GM12892 (cell line): ENCODE data around the gene CCT3.
"Not testable (repeated sequence)": the region's sequence is repeated elsewhere in the genome, so short reads cannot be mapped to it uniquely, and the experiment has no call there.

Source experiments
- DNase-seq: peaks from one replicate; pipeline ENCODE4 v3.0.0; 2011; ENCODE audit not compliant: insufficient read length
- FAIRE-seq: peaks from 2 replicates; lab custom pipeline; 2011; peaks lifted over from hg19 to GRCh38; lab: Jason Lieb, UNC
- POLR2A ChIP-seq: IDR thresholded peaks from 2 replicates; pipeline ENCODE4 v1.6.1; 2011; ENCODE audit warnings: low read depth, low read length, control low read depth
- POLR2AphosphoS5 ChIP-seq: IDR thresholded peaks from 2 replicates; pipeline ENCODE4 v1.6.1; 2011; ENCODE audit warnings: low read depth, low read length, control low read depth
- TAF1 ChIP-seq: IDR thresholded peaks from 2 replicates; pipeline ENCODE4 v1.6.1; 2011; ENCODE audit warnings: low read depth, mild to moderate bottlenecking, control low read depth, low read length, borderline replicate concordance

CCT3 gene

GRCh38 chr1:156378557-156378956 is 40.5 kb upstream of the CCT3 start:
- DNase-seq (no peak), FAIRE-seq (no peak)
- TF ChIP-seq TAF1 = no peak
- TF ChIP-seq POLR2A = no peak

- FAIRE-seq (no peak), DNase-seq (peak; percentile 16)
- TF ChIP-seq POLR2AphosphoS5 (no peak), TAF1 (no peak), POLR2A (no peak)
Measured at GRCh38 chr1:156376958-156377919, 39.1 kb upstream of the CCT3 start.

- TF ChIP-seq POLR2AphosphoS5 (no peak), TAF1 (no peak), POLR2A (no peak)
- DNase-seq (no peak), FAIRE-seq (no peak)
Measured at GRCh38 chr1:156376146-156376545, 38.1 kb upstream of the CCT3 start.

GRCh38 chr1:156373546-156373945 is 35.5 kb upstream of the CCT3 start:
- TF ChIP-seq POLR2A = no peak
- TF ChIP-seq POLR2AphosphoS5 = no peak
- TF ChIP-seq TAF1 = no peak
- DNase-seq (no peak), FAIRE-seq (no peak)

- no peak for DNase-seq
- TF ChIP-seq POLR2A (no peak), TAF1 (no peak), POLR2AphosphoS5 (no peak)
- FAIRE-seq = no peak
Measured at GRCh38 chr1:156372876-156373275, 34.8 kb upstream of the CCT3 start.

GRCh38 chr1:156372265-156372586 is 34.1 kb upstream of the CCT3 start:
- DNase-seq (no peak), FAIRE-seq (no peak)
- TF ChIP-seq POLR2AphosphoS5 = no peak
- TF ChIP-seq TAF1 = no peak
- TF ChIP-seq POLR2A = no peak

- DNase-seq = no peak
- TF ChIP-seq TAF1 = no peak
- TF ChIP-seq POLR2A = no peak
- no peak for FAIRE-seq
Measured at GRCh38 chr1:156371553-156372264, 33.6 kb upstream of the CCT3 start.

- not testable (repeated sequence) for FAIRE-seq, DNase-seq
Measured at GRCh38 chr1:156369685-156370286, 31.7 kb upstream of the CCT3 start.

GRCh38 chr1:156368889-156369684 is 31.0 kb upstream of the CCT3 start, which contains the start of gene RHBG:
Gene RHBG, plus strand, starts transcription at chr1:156369211. Its CDS starts 39 bp downstream, at chr1:156369250.
- FAIRE-seq (no peak), DNase-seq (peak; percentile 7)
- no peak for TF ChIP-seq POLR2AphosphoS5
- no peak for TF ChIP-seq TAF1
- no peak for TF ChIP-seq POLR2A

GRCh38 chr1:156368157-156368658 is 30.1 kb upstream of the CCT3 start:
- no peak for FAIRE-seq
- DNase-seq = no peak
- no peak for TF ChIP-seq TAF1
- TF ChIP-seq POLR2A = no peak
- TF ChIP-seq POLR2AphosphoS5 = no peak

- DNase-seq = no peak
- no peak for FAIRE-seq
- TF ChIP-seq TAF1 (no peak), POLR2A (no peak), POLR2AphosphoS5 (no peak)
Measured at GRCh38 chr1:156367383-156368156, 29.5 kb upstream of the CCT3 start.
